B cell (primary cell): ENCODE results near the gene PRR35. TPM values are rescaled to one million over a fixed set of nuclear protein-coding genes. Genes with fewer than 3 reads are reported as not detected.

Experiments
- ATAC-seq: fragments of 200-7000 bp; cut with Tn5 transposase; one replicate; pipeline ENCODE4 v1.10.0; 2021; ENCODE audit warnings: low read depth, mild to moderate bottlenecking, moderate number of reproducible peaks, moderate library complexity
- CTCF ChIA-PET: fragments of 350-600 bp; sonication (Branson Sonifier 250); formaldehyde crosslinking; loops from one replicate; lab custom pipeline; 2021; ENCODE audit warnings: antibody characterized with exemption, inconsistent platforms; lab: Charles Lee
- POLR2A ChIA-PET: fragments of 350-600 bp; sonication (Branson Sonifier 250); formaldehyde crosslinking; loops from one replicate; lab custom pipeline; 2021; ENCODE audit warnings: antibody characterized with exemption; lab: Charles Lee
- DNase-seq: peaks from one replicate; pipeline ENCODE4 v3.0.0; 2013
- H2AFZ ChIP-seq: 2 replicates; pipeline ENCODE4 v1.6.1; 2012; ENCODE audit warnings: mild to moderate bottlenecking, low read depth, low read length; ENCODE audit not compliant: insufficient read depth, poor library complexity, severe bottlenecking
- H3K27ac ChIP-seq, 2 donors: 1 replicate in 1 of 2; 2 replicates in 1 of 2; pipeline ENCODE4 v1.5.1; 2012 to 2013; ENCODE audit warnings: low read length in 2 of 2, mild to moderate bottlenecking in 2 of 2, moderate library complexity in 1 of 2
- H3K27me3 ChIP-seq, 4 experiments: fragments of 200-600 bp in 1 of 4; sonication (generic) in 1 of 4; replicated peaks in 1 of 4; 1 replicate in 2 of 4; 2 replicates in 2 of 4; pipeline versions ENCODE4 v1.6.1 to v1.7.0; 2013 to 2016; ENCODE audit warnings: low read length in 3 of 4, mild to moderate bottlenecking in 2 of 4, mixed read lengths in 1 of 4, moderate library complexity in 1 of 4; ENCODE audit not compliant: insufficient read depth in 4 of 4, control insufficient read depth in 3 of 4; ENCODE audit errors: control extremely low read depth in 1 of 4
- H3K36me3 ChIP-seq, 2 experiments: replicated peaks in 1 of 2; 1 replicate in 1 of 2; 2 replicates in 1 of 2; pipeline versions ENCODE4 v1.6.1 to v1.7.1; 2013; ENCODE audit warnings: low read length in 1 of 2; ENCODE audit not compliant: insufficient read depth in 2 of 2, control insufficient read depth in 1 of 2; ENCODE audit errors: control extremely low read depth in 1 of 2, extremely low read depth in 1 of 2
- H3K4me1 ChIP-seq, 2 donors: fragments of 200-600 bp in 1 of 2; sonication (generic) in 1 of 2; 1 replicate in 1 of 2; 2 replicates in 1 of 2; pipeline versions ENCODE4 v1.5.1 to v1.6.1; 2013 to 2017; ENCODE audit warnings: low read length in 2 of 2; ENCODE audit not compliant: control insufficient read depth in 2 of 2, insufficient read depth in 2 of 2
- H3K4me2 ChIP-seq: replicated peaks from 2 replicates; pipeline ENCODE3; 2012; ENCODE audit warnings: mild to moderate bottlenecking, low read depth, low read length; ENCODE audit not compliant: poor library complexity, severe bottlenecking
- H3K4me3 ChIP-seq, 5 experiments: fragments of 200-600 bp in 1 of 5; sonication (generic) in 1 of 5; 1 replicate in 3 of 5; 2 replicates in 2 of 5; pipeline versions ENCODE4 v1.5.1 to v1.7.0; 2011 to 2016; ENCODE audit warnings: low read length in 4 of 5, mild to moderate bottlenecking in 4 of 5, low read depth in 2 of 5, control low read depth in 1 of 5, moderate library complexity in 1 of 5; ENCODE audit not compliant: insufficient read depth in 1 of 5; ENCODE audit errors: control extremely low read depth in 1 of 5, extremely low read depth in 1 of 5
- H3K79me2 ChIP-seq: fragments of 200-600 bp; sonication (generic); one replicate; pipeline ENCODE4 v1.6.0; 2016; ENCODE audit warnings: low read length; ENCODE audit not compliant: control insufficient read depth, insufficient read depth
- H3K9ac ChIP-seq: fragments of 200-600 bp; sonication (generic); 2 replicates; pipeline ENCODE4 v1.6.1; 2017; ENCODE audit warnings: mild to moderate bottlenecking, low read length, moderate library complexity
- H3K9me3 ChIP-seq, 3 donors: one replicate each; pipeline versions ENCODE4 v1.6.1 to v1.7.1; 2013; ENCODE audit warnings: low read length in 2 of 3; ENCODE audit not compliant: control insufficient read depth in 2 of 3, insufficient read depth in 1 of 3; ENCODE audit errors: control extremely low read depth in 1 of 3
- H4K20me1 ChIP-seq: 2 replicates; pipeline ENCODE4 v1.6.0; 2012; ENCODE audit warnings: mild to moderate bottlenecking, low read length; ENCODE audit not compliant: insufficient read depth, control insufficient read depth, poor library complexity, severe bottlenecking
- H3K27ac Mint-ChIP-seq: one replicate; pipeline ENCODE4 v1.8.0; 2021; ENCODE audit warnings: mixed read lengths
- H3K27me3 Mint-ChIP-seq: one replicate; pipeline ENCODE4 v1.8.0; 2021; ENCODE audit warnings: mixed read lengths
- H3K4me1 Mint-ChIP-seq: one replicate; pipeline ENCODE4 v1.8.0; 2021; ENCODE audit warnings: mixed read lengths
- H3K4me3 Mint-ChIP-seq: one replicate; pipeline ENCODE4 v1.8.0; 2021; ENCODE audit warnings: mixed read lengths
- H3K9me3 Mint-ChIP-seq: one replicate; pipeline ENCODE4 v1.8.0; 2022; ENCODE audit warnings: mixed read lengths; ENCODE audit not compliant: insufficient read depth
- EZH2 ChIP-seq: IDR thresholded peaks from 2 replicates; pipeline ENCODE4 v1.6.1; 2012; ENCODE audit warnings: borderline replicate concordance, low read depth, mild to moderate bottlenecking, moderate library complexity, low read length; ENCODE audit not compliant: insufficient read depth, poor library complexity, severe bottlenecking
- WGBS: methylation state at CpG from one replicate; pipeline ENCODE4 v1.1.5; 2013; ENCODE audit warnings: missing lambda C conversion rate; ENCODE audit not compliant: insufficient coverage; 5-methylcytosine and 5-hydroxymethylcytosine counted together
- intact Hi-C: fragments of 100-400 bp; cut with micrococcal nuclease; formaldehyde crosslinking; loops from one replicate; pipeline ENCODE4 v1.10.0; 2022
- polyA plus RNA-seq: library from polyadenylated mRNA; depleted of rRNA; stranded (reverse); fragments of >200 nt; gene quantifications from 2 replicates; pipeline ENCODE4 v1.2.3, GENCODE V29; 2012
- total RNA-seq, 2 donors: library from RNA; stranded (reverse); fragments of 120-200 nt in 1 of 2; gene quantifications; 1 replicate in 1 of 2; 2 replicates in 1 of 2; pipeline versions ENCODE4 v1.2.3 to v1.2.4, GENCODE V29; 2013 to 2022
- TF ChIP-seq, protein P1 (sequence below): fragments of 200-600 bp; IDR thresholded peaks from one replicate; pipeline ENCODE4 v1.8.0; 2022; ENCODE audit warnings: antibody characterized with exemption, mild to moderate bottlenecking

PRR35 gene
- total and polyA plus RNA-seq, 2 donors (not counting 1 experiment from before 2014, with no cell fraction given), result not detected

DNA sequence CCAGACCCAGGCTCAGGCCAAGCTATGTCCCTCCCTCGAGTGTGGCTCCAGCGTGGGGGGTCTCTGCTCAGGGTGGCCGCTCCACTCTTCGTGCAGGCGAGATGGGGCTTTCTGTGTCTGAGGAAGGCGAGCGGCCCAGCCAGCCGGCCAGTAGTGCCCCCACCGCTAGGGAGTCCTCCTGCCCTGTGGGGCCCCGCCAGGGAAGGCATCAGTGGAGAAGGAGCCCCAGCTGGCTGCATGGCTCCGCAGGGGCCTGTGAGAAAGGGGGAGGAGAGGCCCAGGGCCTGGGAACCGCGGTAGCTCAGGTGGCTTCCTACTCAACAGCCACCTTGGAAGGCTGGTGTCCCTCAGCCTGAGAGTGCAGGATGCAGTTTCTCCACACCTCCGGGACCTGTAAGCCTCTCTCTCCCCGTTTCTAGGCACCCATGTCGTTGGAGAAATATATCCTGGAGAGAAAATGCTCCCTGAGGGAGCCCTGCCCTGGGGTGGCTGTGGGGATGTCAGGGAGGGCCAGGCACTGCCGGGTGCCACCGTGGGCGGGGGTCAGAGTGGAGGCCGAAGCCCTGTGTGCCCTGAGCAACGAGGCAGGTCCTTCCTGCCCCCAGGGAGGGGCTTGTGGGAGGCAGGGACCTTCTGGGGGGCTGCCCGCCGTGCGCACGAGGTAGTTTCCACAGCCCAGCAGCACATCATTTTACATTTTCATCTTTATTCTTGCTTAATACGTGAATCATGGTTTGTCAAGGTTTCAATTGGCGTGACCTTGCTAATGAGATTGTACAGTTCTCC lies 12.9 kb downstream of the PRR35 start:
- ATAC-seq (no peak), DNase-seq (no peak)
- ChIA-PET CTCF (no interaction called here), POLR2A (no interaction called here)
- Mint-ChIP-seq H3K4me3 (no peak overlapping the region), H3K27ac (no peak overlapping the region), H3K27me3 (no peaks in the 10 kb centered on the region), H3K4me1 (peaks cover 22% of the 10 kb centered on the region), H3K9me3 (no peaks in the 10 kb centered on the region)
- no peak for TF ChIP-seq EZH2
- TF ChIP-seq, protein P1, sequence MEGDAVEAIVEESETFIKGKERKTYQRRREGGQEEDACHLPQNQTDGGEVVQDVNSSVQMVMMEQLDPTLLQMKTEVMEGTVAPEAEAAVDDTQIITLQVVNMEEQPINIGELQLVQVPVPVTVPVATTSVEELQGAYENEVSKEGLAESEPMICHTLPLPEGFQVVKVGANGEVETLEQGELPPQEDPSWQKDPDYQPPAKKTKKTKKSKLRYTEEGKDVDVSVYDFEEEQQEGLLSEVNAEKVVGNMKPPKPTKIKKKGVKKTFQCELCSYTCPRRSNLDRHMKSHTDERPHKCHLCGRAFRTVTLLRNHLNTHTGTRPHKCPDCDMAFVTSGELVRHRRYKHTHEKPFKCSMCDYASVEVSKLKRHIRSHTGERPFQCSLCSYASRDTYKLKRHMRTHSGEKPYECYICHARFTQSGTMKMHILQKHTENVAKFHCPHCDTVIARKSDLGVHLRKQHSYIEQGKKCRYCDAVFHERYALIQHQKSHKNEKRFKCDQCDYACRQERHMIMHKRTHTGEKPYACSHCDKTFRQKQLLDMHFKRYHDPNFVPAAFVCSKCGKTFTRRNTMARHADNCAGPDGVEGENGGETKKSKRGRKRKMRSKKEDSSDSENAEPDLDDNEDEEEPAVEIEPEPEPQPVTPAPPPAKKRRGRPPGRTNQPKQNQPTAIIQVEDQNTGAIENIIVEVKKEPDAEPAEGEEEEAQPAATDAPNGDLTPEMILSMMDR, result no peak
- Histone ChIP-seq H3K36me3 (peaks cover 0 to 5% of the 10 kb centered on the region in 2 experiments), H3K4me3 (no peak overlapping the region), H4K20me1 (no peaks in the 10 kb centered on the region), H3K9ac (no peak overlapping the region), H3K27ac (no peak overlapping the region), H3K79me2 (peaks cover 11% of the 10 kb centered on the region), H3K9me3 (no peaks in the 10 kb centered on the region), H3K27me3 (no peaks in the 10 kb centered on the region), H2AFZ (no peak overlapping the region), H3K4me2 (no peak overlapping the region), H3K4me1 (peaks cover 16 to 25% of the 10 kb centered on the region in 2 donors)
- intact Hi-C loops, result no loop called here
- 94% methylated on average over 24 of the region's 27 CpGs for WGBS

DNA sequence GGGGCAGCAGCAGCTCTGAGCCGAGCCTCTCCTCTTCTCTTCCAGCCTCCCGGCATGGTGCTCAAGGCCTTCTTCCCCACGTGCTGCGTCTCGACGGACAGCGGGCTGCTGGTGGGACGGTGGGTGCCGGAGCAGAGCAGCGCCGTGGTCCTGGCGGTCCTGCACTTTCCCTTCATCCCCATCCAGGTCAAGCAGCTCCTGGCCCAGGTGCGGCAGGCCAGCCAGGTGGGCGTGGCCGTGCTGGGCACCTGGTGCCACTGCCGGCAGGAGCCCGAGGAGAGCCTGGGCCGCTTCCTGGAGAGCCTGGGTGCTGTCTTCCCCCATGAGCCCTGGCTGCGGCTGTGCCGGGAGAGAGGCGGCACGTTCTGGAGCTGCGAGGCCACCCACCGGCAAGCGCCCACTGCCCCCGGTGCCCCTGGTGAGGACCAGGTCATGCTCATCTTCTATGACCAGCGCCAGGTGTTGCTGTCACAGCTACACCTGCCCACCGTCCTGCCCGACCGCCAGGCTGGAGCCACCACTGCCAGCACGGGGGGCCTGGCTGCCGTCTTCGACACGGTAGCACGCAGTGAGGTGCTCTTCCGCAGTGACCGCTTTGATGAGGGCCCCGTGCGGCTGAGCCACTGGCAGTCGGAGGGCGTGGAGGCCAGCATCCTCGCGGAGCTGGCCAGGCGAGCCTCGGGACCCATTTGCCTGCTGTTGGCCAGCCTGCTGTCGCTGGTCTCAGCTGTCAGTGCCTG lies 14.0 kb downstream of the PRR35 start:
- H3K9me3 ChIP-seq, result no peaks in the 10 kb centered on the region
- H3K4me1 ChIP-seq, result peaks cover 8 to 20% of the 10 kb centered on the region in 2 donors
- no peak overlapping the region for H3K4me2 ChIP-seq
- no peak overlapping the region for H3K9ac ChIP-seq
- no peaks in the 10 kb centered on the region for H3K9me3 Mint-ChIP-seq
- DNase-seq (no peak), ATAC-seq (no peak)
- H2AFZ ChIP-seq, result no peak overlapping the region
- H3K36me3 ChIP-seq, result peaks cover 0 to 5% of the 10 kb centered on the region in 2 experiments
- WGBS, result 99% methylated on average over 46 of the region's 46 CpGs
- ChIA-PET CTCF (no interaction called here), POLR2A (no interaction called here)
- H3K27me3 Mint-ChIP-seq, result no peaks in the 10 kb centered on the region
- no peak overlapping the region for H3K4me3 Mint-ChIP-seq
- no peak overlapping the region for H3K27ac ChIP-seq
- intact Hi-C loops, result no loop called here
- H4K20me1 ChIP-seq, result no peaks in the 10 kb centered on the region
- H3K27ac Mint-ChIP-seq, result no peak overlapping the region
- no peaks in the 10 kb centered on the region for H3K27me3 ChIP-seq
- TF ChIP-seq, protein P1, result no peak
- TF ChIP-seq EZH2, result no peak
- H3K4me1 Mint-ChIP-seq, result peaks cover 21% of the 10 kb centered on the region
- H3K4me3 ChIP-seq, result no peak overlapping the region
- peaks cover 3% of the 10 kb centered on the region for H3K79me2 ChIP-seq
